Subcutaneous abdominal adipose tissue (tissue), 5 donors: ENCODE measurements around the gene ZNF362.

Experiments
- H3K27ac ChIP-seq: one replicate; pipeline ENCODE4 v1.7.0; 2013; ENCODE audit warnings: low read depth, mild to moderate bottlenecking, inconsistent platforms, low read length, moderate library complexity
- H3K27me3 ChIP-seq, 5 donors: one replicate each; pipeline ENCODE4 v1.7.0; 2013; ENCODE audit warnings: low read length in 5 of 5, inconsistent platforms in 1 of 5; ENCODE audit not compliant: control insufficient read depth in 5 of 5, insufficient read depth in 4 of 5
- H3K36me3 ChIP-seq, 5 donors: one replicate each; pipeline ENCODE4 v1.7.0; 2013; ENCODE audit warnings: low read length in 5 of 5; ENCODE audit not compliant: control insufficient read depth in 5 of 5, insufficient read depth in 5 of 5
- H3K4me1 ChIP-seq, 5 donors: one replicate each; pipeline ENCODE4 v1.7.0; 2013; ENCODE audit warnings: low read length in 5 of 5, mild to moderate bottlenecking in 3 of 5, moderate library complexity in 1 of 5; ENCODE audit not compliant: control insufficient read depth in 5 of 5, insufficient read depth in 5 of 5
- H3K4me3 ChIP-seq, 5 donors: one replicate each; pipeline ENCODE4 v1.7.0; 2013; ENCODE audit warnings: low read length in 5 of 5, low read depth in 1 of 5
- H3K9ac ChIP-seq, 5 donors: one replicate each; pipeline ENCODE4 v1.7.0; 2013; ENCODE audit warnings: low read length in 5 of 5, mild to moderate bottlenecking in 4 of 5, moderate library complexity in 3 of 5
- H3K9me3 ChIP-seq, 5 donors: one replicate each; pipeline ENCODE4 v1.7.0; 2013; ENCODE audit warnings: low read length in 5 of 5; ENCODE audit not compliant: control insufficient read depth in 5 of 5
- donor health status: healthy.
- donor health status: healthy.
- donor health status: healthy.
- donor health status: healthy.
- donor health status: healthy.

Gene ZNF362

GRCh38 chr1:33242652-33243051 lies 13.6 kb upstream of the ZNF362 start:
- no peaks in the 10 kb centered on the region for H3K36me3 ChIP-seq
- no peak overlapping the region for H3K27ac ChIP-seq
- H3K4me1 ChIP-seq: peaks cover 0 to 7% (median 3%) of the 10 kb centered on the region in 5 donors
- H3K9me3 ChIP-seq: no peaks in the 10 kb centered on the region
- H3K27me3 ChIP-seq: no peaks in the 10 kb centered on the region
- no peak overlapping the region for H3K4me3 ChIP-seq
- no peak overlapping the region for H3K9ac ChIP-seq

- H3K36me3 ChIP-seq: no peaks in the 10 kb centered on the region
- no peak overlapping the region for H3K4me3 ChIP-seq
- peaks cover 0 to 4% (median 0%) of the 10 kb centered on the region in 5 donors for H3K27me3 ChIP-seq
- H3K27ac ChIP-seq: no peak overlapping the region
- H3K4me1 ChIP-seq: peaks cover 0 to 7% (median 3%) of the 10 kb centered on the region in 5 donors
- no peaks in the 10 kb centered on the region for H3K9me3 ChIP-seq
- H3K9ac ChIP-seq: no peak overlapping the region
Measured at GRCh38 chr1:33244143-33244808, 12.0 kb upstream of the ZNF362 start.

DNA sequence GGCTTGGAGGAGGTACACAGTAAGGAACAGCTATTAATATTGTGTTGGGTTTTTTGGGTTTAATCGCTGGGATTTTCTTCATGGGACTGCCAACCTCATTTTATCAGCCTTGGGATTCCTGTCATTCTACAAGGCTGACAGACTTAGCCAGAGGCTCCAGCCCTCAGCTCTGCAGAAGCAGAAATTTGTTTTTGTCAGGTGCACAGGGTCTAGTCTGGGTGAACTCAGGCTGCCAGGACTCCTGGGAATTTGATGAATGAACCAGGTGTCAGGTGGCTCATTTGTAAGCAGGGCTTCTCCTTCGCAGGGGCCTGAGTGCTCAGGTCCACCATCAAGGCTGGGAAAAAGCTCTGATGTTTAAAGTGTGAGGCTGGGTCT lies 11.5 kb upstream of the ZNF362 start:
- no peak overlapping the region for H3K9ac ChIP-seq
- no peak overlapping the region for H3K4me3 ChIP-seq
- no peaks in the 10 kb centered on the region for H3K9me3 ChIP-seq
- peaks cover 0 to 7% (median 3%) of the 10 kb centered on the region in 5 donors for H3K4me1 ChIP-seq
- peaks cover 0 to 5% (median 0%) of the 10 kb centered on the region in 5 donors for H3K27me3 ChIP-seq
- no peak overlapping the region for H3K27ac ChIP-seq
- H3K36me3 ChIP-seq: no peaks in the 10 kb centered on the region

DNA sequence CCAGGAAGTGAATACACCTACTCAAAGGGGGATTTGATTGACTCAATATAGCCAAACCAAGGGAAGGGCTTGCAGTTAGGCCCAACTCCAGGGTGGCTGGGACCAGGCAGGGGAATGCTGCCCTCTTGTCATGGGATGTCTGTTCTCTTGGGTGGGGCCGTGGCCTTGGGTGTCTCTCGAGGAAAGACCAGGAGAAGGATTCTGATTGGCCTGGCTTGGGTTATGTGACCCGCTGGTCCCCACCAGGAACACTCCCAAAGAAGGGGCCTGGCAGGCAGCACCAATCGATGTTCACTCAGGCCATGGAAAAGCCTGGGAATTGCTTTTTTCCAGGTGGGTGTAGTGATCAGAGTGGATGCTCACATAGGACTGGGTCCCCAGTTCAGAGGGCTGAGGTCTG lies 10.1 kb upstream of the ZNF362 start:
- Histone ChIP-seq H3K4me3 (no peak overlapping the region), H3K27ac (no peak overlapping the region), H3K36me3 (no peaks in the 10 kb centered on the region), H3K4me1 (peaks cover 0 to 7% (median 3%) of the 10 kb centered on the region in 5 donors), H3K27me3 (peaks cover 0 to 5% (median 0%) of the 10 kb centered on the region in 5 donors), H3K9ac (no peak overlapping the region), H3K9me3 (no peaks in the 10 kb centered on the region)

GRCh38 chr1:33247545-33247944 lies 8.7 kb upstream of the ZNF362 start:
- H3K27me3 ChIP-seq: peaks cover 0 to 5% (median 0%) of the 10 kb centered on the region in 5 donors
- H3K27ac ChIP-seq: no peak overlapping the region
- no peak overlapping the region for H3K9ac ChIP-seq
- H3K4me1 ChIP-seq: no peaks in the 10 kb centered on the region
- no peaks in the 10 kb centered on the region for H3K36me3 ChIP-seq
- H3K4me3 ChIP-seq: no peak overlapping the region
- no peaks in the 10 kb centered on the region for H3K9me3 ChIP-seq

GRCh38 chr1:33248244-33248643 lies 8.0 kb upstream of the ZNF362 start:
- Histone ChIP-seq H3K9me3 (no peaks in the 10 kb centered on the region), H3K27ac (no peak overlapping the region), H3K4me3 (no peak overlapping the region), H3K9ac (no peak overlapping the region), H3K4me1 (no peaks in the 10 kb centered on the region), H3K27me3 (peaks cover 0 to 5% (median 0%) of the 10 kb centered on the region in 5 donors), H3K36me3 (no peaks in the 10 kb centered on the region)

DNA sequence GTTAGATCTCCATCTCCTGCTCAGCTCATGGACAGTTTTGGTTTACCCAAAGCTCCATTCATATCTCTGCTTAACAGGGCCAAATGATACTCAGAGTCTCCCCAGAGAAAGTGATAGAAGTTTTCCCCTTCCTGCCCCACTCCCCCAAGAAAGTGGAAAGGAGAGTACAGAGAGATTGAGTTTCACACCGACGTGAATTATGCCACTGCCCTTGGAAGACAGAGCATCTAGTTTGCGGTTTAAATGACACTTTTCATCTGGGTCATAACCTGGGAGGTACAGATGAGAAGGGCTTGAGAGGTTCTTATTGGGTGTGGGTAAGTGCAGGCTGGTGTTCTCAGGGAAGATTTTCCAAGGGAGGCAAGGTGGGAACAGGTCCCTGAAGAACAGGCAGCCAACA lies 6.9 kb upstream of the ZNF362 start:
- no peaks in the 10 kb centered on the region for H3K36me3 ChIP-seq
- no peak overlapping the region for H3K9ac ChIP-seq
- no peaks in the 10 kb centered on the region for H3K4me1 ChIP-seq
- H3K27me3 ChIP-seq: peaks cover 0 to 5% (median 0%) of the 10 kb centered on the region in 5 donors
- H3K9me3 ChIP-seq: no peaks in the 10 kb centered on the region
- no peak overlapping the region for H3K4me3 ChIP-seq
- no peak overlapping the region for H3K27ac ChIP-seq

DNA sequence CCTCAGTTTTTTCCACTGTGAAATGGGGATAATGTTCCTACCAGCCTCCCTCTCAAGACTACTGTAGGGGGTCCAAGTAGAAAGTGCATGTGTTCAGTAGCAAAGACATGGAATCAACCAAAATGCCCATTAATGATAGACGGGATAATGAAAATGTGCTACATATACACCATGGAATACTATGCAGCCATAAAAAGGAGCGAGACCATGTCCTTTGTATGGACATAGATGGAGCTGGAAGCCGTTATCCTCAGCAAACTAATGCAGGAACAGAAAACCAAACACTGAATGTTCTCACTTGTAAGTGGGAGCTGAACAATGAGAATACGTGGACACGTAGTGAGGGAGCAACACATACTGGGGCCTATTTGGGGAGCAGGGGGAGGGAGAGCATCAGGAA lies 6.1 kb upstream of the ZNF362 start:
- Histone ChIP-seq H3K27me3 (peaks cover 0 to 5% (median 0%) of the 10 kb centered on the region in 5 donors), H3K27ac (no peak overlapping the region), H3K9ac (no peak overlapping the region), H3K4me1 (peaks cover 0 to 3% (median 3%) of the 10 kb centered on the region in 5 donors), H3K9me3 (no peaks in the 10 kb centered on the region), H3K4me3 (no peak overlapping the region), H3K36me3 (no peaks in the 10 kb centered on the region)

- H3K27ac ChIP-seq: no peak overlapping the region
- H3K27me3 ChIP-seq: peaks cover 0 to 5% (median 0%) of the 10 kb centered on the region in 5 donors
- no peaks in the 10 kb centered on the region for H3K36me3 ChIP-seq
- H3K4me3 ChIP-seq: no peak overlapping the region
- H3K4me1 ChIP-seq: peaks cover 0 to 9% (median 8%) of the 10 kb centered on the region in 5 donors
- H3K9me3 ChIP-seq: no peaks in the 10 kb centered on the region
- no peak overlapping the region for H3K9ac ChIP-seq
Measured at GRCh38 chr1:33250724-33251123, 5.6 kb upstream of the ZNF362 start.

DNA sequence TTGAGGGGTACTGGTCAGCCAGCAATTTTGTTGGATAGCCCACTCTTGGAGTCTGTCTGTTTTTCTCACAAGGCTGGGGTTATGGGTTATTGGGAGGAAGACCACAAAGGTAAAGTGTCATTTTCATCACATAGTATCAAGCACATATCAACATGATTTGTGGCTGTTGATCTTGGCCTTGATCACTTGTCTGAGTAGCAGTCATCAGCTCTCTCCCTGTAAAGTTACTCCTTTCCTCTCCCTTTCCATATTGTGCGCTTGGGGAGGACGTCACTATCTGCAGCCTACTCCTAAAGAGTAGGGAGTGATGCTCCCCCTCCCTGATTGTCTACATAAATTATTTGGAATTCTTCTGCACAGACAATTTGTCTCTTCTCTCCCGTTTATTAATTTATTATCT lies 1.8 kb upstream of the ZNF362 start:
- Histone ChIP-seq H3K36me3 (peaks cover 0 to under 1% (median 0%) of the 10 kb centered on the region in 5 donors), H3K4me3 (no peak overlapping the region), H3K27ac (no peak overlapping the region)

More for the DNA sequence above, 1.8 kb upstream of the ZNF362 start:
- H3K9me3 ChIP-seq: no peaks in the 10 kb centered on the region
- no peak overlapping the region for H3K9ac ChIP-seq
- H3K27me3 ChIP-seq: peaks cover 0 to under 1% (median 0%) of the 10 kb centered on the region in 5 donors
- H3K4me1 ChIP-seq: peaks cover 6 to 30% (median 29%) of the 10 kb centered on the region in 5 donors
